Esophagus muscularis mucosa (tissue), 4 donors: ENCODE measurements around the gene PFDN1. TPM values are rescaled to one million over a fixed set of nuclear protein-coding genes. Genes with fewer than 3 reads are reported as not detected.

Experiments used
- DNase-seq: peaks from one replicate; pipeline ENCODE4 v3.0.0-alpha.2; 2017; ENCODE audit errors: extremely low spot score
- H3K27ac ChIP-seq, 4 donors: fragments of 200-600 bp; sonication (generic); replicated peaks in 1 of 4; 1 replicate in 3 of 4; 2 replicates in 1 of 4; pipeline ENCODE4 v1.5.1; 2016 to 2019; ENCODE audit warnings: mild to moderate bottlenecking in 1 of 4
- H3K27me3 ChIP-seq, 4 donors: fragments of 200-600 bp; sonication (generic); one replicate each; pipeline versions ENCODE4 v1.5.1 to v1.6.0; 2016 to 2019
- H3K36me3 ChIP-seq, 4 donors: fragments of 200-600 bp; sonication (generic); one replicate each; pipeline ENCODE4 v1.5.1; 2016 to 2019
- H3K4me1 ChIP-seq, 4 donors: fragments of 200-600 bp; sonication (generic); one replicate each; pipeline ENCODE4 v1.5.1; 2016 to 2019
- H3K4me3 ChIP-seq, 4 donors: fragments of 200-600 bp; sonication (generic); 1 replicate in 2 of 4; 2 replicates in 2 of 4; pipeline ENCODE4 v1.5.1; 2016 to 2019; ENCODE audit warnings: mild to moderate bottlenecking in 4 of 4, moderate library complexity in 1 of 4
- H3K9me3 ChIP-seq, 4 donors: fragments of 200-600 bp; sonication (generic); 1 replicate in 3 of 4; 2 replicates in 1 of 4; pipeline ENCODE4 v1.5.1; 2016 to 2019
- EP300 ChIP-seq: sonication (generic); formaldehyde crosslinking; IDR thresholded peaks from one replicate; pipeline ENCODE4 v1.6.1; 2017; ENCODE audit warnings: antibody characterized with exemption
- POLR2A ChIP-seq: fragments of 450-650 bp; IDR thresholded peaks from one replicate; pipeline ENCODE4 v1.6.1; 2017; ENCODE audit warnings: antibody characterized with exemption, moderate library complexity, mild to moderate bottlenecking, low read depth
- POLR2AphosphoS5 ChIP-seq, 2 donors: sonication (generic); formaldehyde crosslinking; IDR thresholded peaks; one replicate each; pipeline ENCODE4 v1.6.1; 2017; ENCODE audit warnings: antibody characterized with exemption in 2 of 2
- WGBS: methylation state at CpG from one replicate; pipeline ENCODE4 v1.1.5; 2018; 5-methylcytosine and 5-hydroxymethylcytosine counted together
- intact Hi-C: fragments of 100-400 bp; cut with DNase I; formaldehyde crosslinking; loops from one replicate; pipeline ENCODE4 v1.15.1; 2023
- total RNA-seq, 4 donors: library from RNA; depleted of rRNA; stranded (reverse); fragments of >200 nt; gene quantifications; one replicate each; pipeline versions ENCODE4 v1.1.0 to v1.2.1, GENCODE V29; 2016
- TF ChIP-seq, protein P1 (sequence below), 3 experiments: fragments of 200-600 bp in 2 of 3; fragments of 450-650 bp in 1 of 3; sonication (generic) in 2 of 3; IDR thresholded peaks; one replicate each; pipeline ENCODE4 v1.5.1; 2017 to 2019; ENCODE audit warnings: antibody characterized with exemption in 3 of 3, mild to moderate bottlenecking in 2 of 3, moderate library complexity in 1 of 3

The PFDN1 gene
- total RNA-seq, 4 donors from 2014 or later = 84.8 to 126 (median 101) TPM

DNA sequence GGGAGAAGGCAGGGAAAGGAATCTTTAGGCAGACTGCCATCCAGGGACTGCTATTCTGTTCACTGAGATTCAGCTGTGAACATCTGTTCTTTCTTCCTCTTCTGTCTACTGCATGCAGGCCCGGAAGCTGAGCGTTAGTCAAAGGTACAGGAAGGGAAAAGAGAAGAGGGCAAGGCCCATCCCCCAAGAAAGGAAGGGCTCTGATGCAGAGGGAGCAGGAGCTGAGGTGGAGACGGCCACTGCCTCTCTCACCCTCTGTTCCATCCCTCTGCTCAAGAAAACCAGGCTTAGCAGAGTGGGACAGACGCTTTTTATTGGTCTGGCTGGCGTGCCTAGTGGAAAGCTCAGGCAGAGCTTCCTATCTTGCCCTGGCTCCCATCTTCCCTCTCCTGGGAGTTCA lies 57.6 kb downstream of the PFDN1 start:
- H3K27me3 ChIP-seq = no peaks in the 10 kb centered on the region
- H3K27ac ChIP-seq = peak overlapping the region; percentile 67 to 79 (median 72)
- peaks cover 65 to 80% (median 74%) of the 10 kb centered on the region in 4 donors for H3K4me1 ChIP-seq
- no peaks in the 10 kb centered on the region for H3K9me3 ChIP-seq
- intact Hi-C loops = no loop called here
- WGBS = 62% methylated on average over 5 of the region's 5 CpGs
- peaks cover 0 to 32% (median 12%) of the 10 kb centered on the region in 4 donors for H3K36me3 ChIP-seq
- no peak for DNase-seq
- H3K4me3 ChIP-seq = no peak overlapping the region
- TF ChIP-seq EP300 = no peak

DNA sequence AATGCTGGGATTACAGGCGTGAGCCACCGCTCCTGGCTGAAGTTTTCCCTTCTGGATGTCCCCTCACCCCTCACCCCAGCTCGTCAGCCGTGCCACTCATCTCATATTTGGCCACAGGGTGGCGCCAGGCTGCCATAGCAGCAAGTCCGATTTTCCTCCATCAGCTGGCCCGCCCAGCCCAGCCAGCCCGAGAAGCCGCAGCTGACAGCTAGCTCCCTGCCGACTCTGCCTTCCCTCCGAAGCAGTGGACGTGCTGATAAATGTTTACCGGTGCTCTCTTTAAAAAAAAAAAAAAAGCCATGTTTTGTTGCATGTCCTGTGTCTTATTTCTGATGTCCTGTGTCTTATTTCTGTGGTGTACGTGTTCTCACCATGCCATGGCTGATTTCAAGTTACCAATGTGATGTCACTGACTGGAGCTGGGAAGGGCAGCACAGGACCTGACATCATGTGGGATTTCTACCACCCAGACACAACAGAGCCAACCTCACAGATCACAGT lies 58.3 kb downstream of the PFDN1 start:
- Histone ChIP-seq H3K9me3 (no peaks in the 10 kb centered on the region), H3K4me3 (no peak overlapping the region), H3K27me3 (no peaks in the 10 kb centered on the region), H3K4me1 (peaks cover 73 to 88% (median 82%) of the 10 kb centered on the region in 4 donors), H3K36me3 (peaks cover 0 to 25% (median 4%) of the 10 kb centered on the region in 4 donors), H3K27ac (peak overlapping the region in 3 of 4 donors; percentile 67 to 79 (median 78))
- DNase-seq = peak; percentile 97
- WGBS = 14% methylated on average over 8 of the region's 14 CpGs
- TF ChIP-seq POLR2AphosphoS5 (IDR thresholded peaks at IDR 0.05) (peak; percentile 42 to 82), POLR2A (no peak)
- TF ChIP-seq, protein P1, sequence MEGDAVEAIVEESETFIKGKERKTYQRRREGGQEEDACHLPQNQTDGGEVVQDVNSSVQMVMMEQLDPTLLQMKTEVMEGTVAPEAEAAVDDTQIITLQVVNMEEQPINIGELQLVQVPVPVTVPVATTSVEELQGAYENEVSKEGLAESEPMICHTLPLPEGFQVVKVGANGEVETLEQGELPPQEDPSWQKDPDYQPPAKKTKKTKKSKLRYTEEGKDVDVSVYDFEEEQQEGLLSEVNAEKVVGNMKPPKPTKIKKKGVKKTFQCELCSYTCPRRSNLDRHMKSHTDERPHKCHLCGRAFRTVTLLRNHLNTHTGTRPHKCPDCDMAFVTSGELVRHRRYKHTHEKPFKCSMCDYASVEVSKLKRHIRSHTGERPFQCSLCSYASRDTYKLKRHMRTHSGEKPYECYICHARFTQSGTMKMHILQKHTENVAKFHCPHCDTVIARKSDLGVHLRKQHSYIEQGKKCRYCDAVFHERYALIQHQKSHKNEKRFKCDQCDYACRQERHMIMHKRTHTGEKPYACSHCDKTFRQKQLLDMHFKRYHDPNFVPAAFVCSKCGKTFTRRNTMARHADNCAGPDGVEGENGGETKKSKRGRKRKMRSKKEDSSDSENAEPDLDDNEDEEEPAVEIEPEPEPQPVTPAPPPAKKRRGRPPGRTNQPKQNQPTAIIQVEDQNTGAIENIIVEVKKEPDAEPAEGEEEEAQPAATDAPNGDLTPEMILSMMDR (IDR thresholded peaks at IDR 0.05) = peak; percentile 87 to 90 (median 89)
- intact Hi-C loops = loop anchor here (1.0 kb wide), 1 partner anchor 106 kb away; no protein-coding TSS in a partner anchor

GRCh38 chr5:140243706-140244250 lies 59.1 kb downstream of the PFDN1 start:
- WGBS = 63% methylated on average over 4 of the region's 4 CpGs
- H3K9me3 ChIP-seq = no peaks in the 10 kb centered on the region
- no peaks in the 10 kb centered on the region for H3K27me3 ChIP-seq
- peaks cover 0 to 21% (median 3%) of the 10 kb centered on the region in 4 donors for H3K36me3 ChIP-seq
- intact Hi-C loops = loop anchor here (1.0 to 2.0 kb wide), 2 partner anchors 107 to 113 kb away; no protein-coding TSS in a partner anchor
- H3K27ac ChIP-seq = peak overlapping the region in 2 of 4 donors; percentile 78 to 79
- no peak for TF ChIP-seq EP300
- TF ChIP-seq, protein P1 (IDR thresholded peaks at IDR 0.05) = no peak
- TF ChIP-seq POLR2AphosphoS5 (IDR thresholded peaks at IDR 0.05) = no peak
- TF ChIP-seq POLR2A = no peak
- H3K4me3 ChIP-seq = no peak overlapping the region
- no peak for DNase-seq
- H3K4me1 ChIP-seq = peaks cover 77 to 87% (median 84%) of the 10 kb centered on the region in 4 donors

- Histone ChIP-seq H3K9me3 (no peaks in the 10 kb centered on the region), H3K36me3 (peaks cover 0 to 21% (median 3%) of the 10 kb centered on the region in 4 donors), H3K27ac (peak overlapping the region in 2 of 4 donors; percentile 11 to 79), H3K27me3 (no peaks in the 10 kb centered on the region), H3K4me1 (peaks cover 77 to 82% (median 79%) of the 10 kb centered on the region in 4 donors), H3K4me3 (no peak overlapping the region)
- WGBS = 76% methylated on average over 4 of the region's 4 CpGs
- intact Hi-C loops = loop anchor here (2.0 kb wide), 1 partner anchor 114 kb away; no protein-coding TSS in a partner anchor
- TF ChIP-seq POLR2AphosphoS5 (IDR thresholded peaks at IDR 0.05) (no peak), EP300 (no peak), POLR2A (no peak)
- TF ChIP-seq, protein P1 (IDR thresholded peaks at IDR 0.05) = no peak
- DNase-seq = no peak
Measured at GRCh38 chr5:140242890-140243585, 59.9 kb downstream of the PFDN1 start.

DNA sequence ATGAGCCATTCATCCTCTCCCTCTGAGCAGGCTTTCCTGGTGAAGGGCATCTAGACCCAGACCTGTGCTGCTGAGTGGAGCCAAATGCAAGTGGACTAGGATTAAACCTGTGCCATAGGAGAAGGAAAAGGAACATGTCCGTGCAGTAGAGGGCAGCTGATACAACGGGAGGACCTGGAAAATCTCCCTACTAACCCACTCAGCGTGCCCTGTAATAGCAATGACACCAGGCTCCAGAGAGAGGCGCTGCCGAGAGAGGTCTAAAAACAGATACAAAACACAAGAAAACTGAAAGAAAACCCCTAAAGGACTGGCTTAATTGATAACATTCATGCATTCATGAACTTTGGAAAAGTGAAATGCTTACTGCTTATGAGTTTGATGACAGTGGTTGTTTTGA lies 60.8 kb downstream of the PFDN1 start:
- TF ChIP-seq POLR2A (no peak), POLR2AphosphoS5 (IDR thresholded peaks at IDR 0.05) (no peak), EP300 (no peak)
- TF ChIP-seq, protein P1 (IDR thresholded peaks at IDR 0.05) = no peak
- H3K4me1 ChIP-seq = peaks cover 76 to 77% (median 77%) of the 10 kb centered on the region in 4 donors
- WGBS = 74% methylated on average over 5 of the region's 5 CpGs

More for the DNA sequence above, 60.8 kb downstream of the PFDN1 start:
- no peak overlapping the region for H3K4me3 ChIP-seq
- H3K27ac ChIP-seq = peak overlapping the region; percentile 64 to 79 (median 70)
- DNase-seq = no peak
- no peaks in the 10 kb centered on the region for H3K27me3 ChIP-seq
- no peaks in the 10 kb centered on the region for H3K9me3 ChIP-seq
- intact Hi-C loops = loop anchor here (2.0 kb wide), 1 partner anchor 115 kb away; no protein-coding TSS in a partner anchor
- H3K36me3 ChIP-seq = peaks cover 0 to 21% (median 3%) of the 10 kb centered on the region in 4 donors
